ENCODE results near the gene SH3RF2. TPM values are rescaled to one million over a fixed set of nuclear protein-coding genes. Genes with fewer than 3 reads are reported as not detected.

The SH3RF2 gene
- total RNA-seq, 1 donor from 2014 or later = 0.36 TPM

- TF ChIP-seq CTCF (IDR thresholded peaks at IDR 0.05) (no peak), EZH2 (IDR thresholded peaks at IDR 0.05) (no peak), EZH2phosphoT487 (IDR thresholded peaks at IDR 0.05) (no peak)
- peaks cover 10% of the 10 kb centered on the region for H3K4me1 Mint-ChIP-seq
- no peak for DNase-seq (ENCODE audit: low spot score)
- peaks cover 17% of the 10 kb centered on the region for H3F3A ChIP-seq (ENCODE audit: low read depth)
- H4K20me1 ChIP-seq (ENCODE audit: low read depth) = no peaks in the 10 kb centered on the region
- H3K9ac ChIP-seq = no peak overlapping the region
- peaks cover 2% of the 10 kb centered on the region for H3K27me3 Mint-ChIP-seq (ENCODE audit: insufficient read depth, low read depth)
- no peaks in the 10 kb centered on the region for H3K9me3 Mint-ChIP-seq
- H3K4me3 Mint-ChIP-seq = no peak overlapping the region
- H3K9me3 ChIP-seq (ENCODE audit: low read depth) = no peaks in the 10 kb centered on the region
- no peaks in the 10 kb centered on the region for H3K36me3 ChIP-seq
- H3K36me3 Mint-ChIP-seq = no peaks in the 10 kb centered on the region
- peaks cover 31% of the 10 kb centered on the region for H3K4me1 ChIP-seq
- H3K27me3 ChIP-seq = no peaks in the 10 kb centered on the region
- H3K4me2 ChIP-seq = peak overlapping the region; percentile 63
- no peak overlapping the region for H3K27ac Mint-ChIP-seq
- peak overlapping the region; percentile 76 for H3K27ac ChIP-seq
- H3K4me3 ChIP-seq = peak overlapping the region; percentile 14
- H3K79me2 ChIP-seq (ENCODE audit: low read depth) = no peaks in the 10 kb centered on the region
- H2AFZ ChIP-seq (replicated peaks) = peak overlapping the region; percentile 52
Observed at GRCh38 chr5:145948921-145949320, 12.5 kb downstream of the SH3RF2 start.

GRCh38 chr5:145949474-145949873 is 13.1 kb downstream of the SH3RF2 start:
- Mint-ChIP-seq H3K9me3 (no peaks in the 10 kb centered on the region), H3K4me1 (peaks cover 10% of the 10 kb centered on the region), H3K27ac (peak overlapping the region; percentile 96), H3K36me3 (no peaks in the 10 kb centered on the region), H3K4me3 (peak overlapping the region; percentile 56), H3K27me3 (ENCODE audit: insufficient read depth, low read depth) (peaks cover 5% of the 10 kb centered on the region)
- peak overlapping the region; percentile 63 for H3K4me2 ChIP-seq
- no peaks in the 10 kb centered on the region for H4K20me1 ChIP-seq (ENCODE audit: low read depth)
- peak; percentile 62 for DNase-seq (ENCODE audit: low spot score)
- H3K27ac ChIP-seq = peak overlapping the region; percentile 76
- no peaks in the 10 kb centered on the region for H3K36me3 ChIP-seq
- no peaks in the 10 kb centered on the region for H3K9me3 ChIP-seq (ENCODE audit: low read depth)
- H3K4me3 ChIP-seq = peak overlapping the region; percentile 14
- H3K4me1 ChIP-seq = peaks cover 31% of the 10 kb centered on the region
- H3K9ac ChIP-seq = no peak overlapping the region
- H3F3A ChIP-seq (ENCODE audit: low read depth) = peaks cover 17% of the 10 kb centered on the region
- no peaks in the 10 kb centered on the region for H3K79me2 ChIP-seq (ENCODE audit: low read depth)
- no peaks in the 10 kb centered on the region for H3K27me3 ChIP-seq
- TF ChIP-seq CTCF (IDR thresholded peaks at IDR 0.05) = no peak
- TF ChIP-seq EZH2 (IDR thresholded peaks at IDR 0.05) = no peak
- TF ChIP-seq EZH2phosphoT487 (IDR thresholded peaks at IDR 0.05) = no peak
- H2AFZ ChIP-seq (replicated peaks) = peak overlapping the region; percentile 52

GRCh38 chr5:145951071-145951470 is 14.7 kb downstream of the SH3RF2 start:
- no peaks in the 10 kb centered on the region for H3K9me3 ChIP-seq (ENCODE audit: low read depth)
- H3K9me3 Mint-ChIP-seq = no peaks in the 10 kb centered on the region
- H2AFZ ChIP-seq (replicated peaks) = no peak overlapping the region
- peaks cover 17% of the 10 kb centered on the region for H3F3A ChIP-seq (ENCODE audit: low read depth)
- peaks cover 10% of the 10 kb centered on the region for H3K4me1 Mint-ChIP-seq
- H3K9ac ChIP-seq = no peak overlapping the region
- no peaks in the 10 kb centered on the region for H3K27me3 ChIP-seq
- peaks cover 7% of the 10 kb centered on the region for H3K27me3 Mint-ChIP-seq (ENCODE audit: insufficient read depth, low read depth)
- H3K36me3 ChIP-seq = no peaks in the 10 kb centered on the region
- no peaks in the 10 kb centered on the region for H4K20me1 ChIP-seq (ENCODE audit: low read depth)
- TF ChIP-seq CTCF (IDR thresholded peaks at IDR 0.05) (no peak), EZH2 (IDR thresholded peaks at IDR 0.05) (no peak), EZH2phosphoT487 (IDR thresholded peaks at IDR 0.05) (no peak)
- no peak overlapping the region for H3K27ac Mint-ChIP-seq
- no peak overlapping the region for H3K27ac ChIP-seq
- peaks cover 31% of the 10 kb centered on the region for H3K4me1 ChIP-seq
- H3K36me3 Mint-ChIP-seq = no peaks in the 10 kb centered on the region
- no peak overlapping the region for H3K4me2 ChIP-seq
- DNase-seq (ENCODE audit: low spot score) = no peak
- no peak overlapping the region for H3K4me3 ChIP-seq
- no peak overlapping the region for H3K4me3 Mint-ChIP-seq
- no peaks in the 10 kb centered on the region for H3K79me2 ChIP-seq (ENCODE audit: low read depth)

All from neural progenitor cell (in vitro differentiated cells).